Esophagus squamous epithelium (tissue), 5 donors: ENCODE results near the gene TLN1. TPM values are rescaled to one million over a fixed set of nuclear protein-coding genes. Genes with fewer than 3 reads are reported as not detected.

Source experiments
- DNase-seq: peaks from one replicate; lab custom pipeline; 2025; lab: John Stamatoyannopoulos, UW
- H3K27ac ChIP-seq, 4 donors: fragments of 200-600 bp; sonication (generic); one replicate each; pipeline ENCODE4 v1.5.1; 2016 to 2019; ENCODE audit warnings: mild to moderate bottlenecking in 1 of 4
- H3K27me3 ChIP-seq, 4 donors: fragments of 200-600 bp; sonication (generic); 1 replicate in 3 of 4; 2 replicates in 1 of 4; pipeline versions ENCODE4 v1.5.1 to v1.6.0; 2017 to 2021; ENCODE audit warnings: antibody characterized with exemption in 1 of 4
- H3K36me3 ChIP-seq, 3 donors: fragments of 200-600 bp; sonication (generic); one replicate each; pipeline ENCODE4 v1.5.1; 2016 to 2019
- H3K4me1 ChIP-seq, 3 donors: fragments of 200-600 bp; sonication (generic); one replicate each; pipeline ENCODE4 v1.5.1; 2017 to 2019
- H3K4me3 ChIP-seq, 4 donors: fragments of 200-600 bp; sonication (generic); 1 replicate in 3 of 4; 2 replicates in 1 of 4; pipeline ENCODE4 v1.5.1; 2016 to 2019; ENCODE audit warnings: mild to moderate bottlenecking in 2 of 4, moderate library complexity in 1 of 4
- H3K9me3 ChIP-seq, 3 donors: fragments of 200-600 bp; sonication (generic); one replicate each; pipeline ENCODE4 v1.5.1; 2016 to 2019
- POLR2A ChIP-seq, 4 donors: fragments of 450-650 bp; IDR thresholded peaks; one replicate each; pipeline ENCODE4 v1.6.1; 2017; ENCODE audit warnings: antibody characterized with exemption in 4 of 4, mild to moderate bottlenecking in 4 of 4, moderate library complexity in 3 of 4
- WGBS, 2 donors: methylation state at CpG; one replicate each; pipeline ENCODE4 v1.1.5; 2018; 5-methylcytosine and 5-hydroxymethylcytosine counted together
- intact Hi-C: fragments of 100-400 bp; cut with DNase I; formaldehyde crosslinking; loops from one replicate; pipeline ENCODE4 v1.15.0; 2022
- total RNA-seq, 4 donors: library from RNA; depleted of rRNA; stranded (reverse); fragments of >200 nt; gene quantifications; one replicate each; pipeline ENCODE4 v1.1.0, GENCODE V29; 2016
- TF ChIP-seq, protein P1 (sequence below), 6 experiments: fragments of 450-650 bp in 4 of 6; fragments of 200-600 bp in 2 of 6; sonication (generic) in 2 of 6; IDR thresholded peaks; one replicate each; pipeline ENCODE4 v1.5.1; 2016 to 2019; ENCODE audit warnings: antibody characterized with exemption in 6 of 6, mild to moderate bottlenecking in 4 of 6, moderate library complexity in 4 of 6
- donor health status: DM: yes; HTN: yes; CAD: no.

Gene TLN1
- total RNA-seq, 4 donors from 2014 or later = 94.7 to 233 (median 112) TPM

DNA sequence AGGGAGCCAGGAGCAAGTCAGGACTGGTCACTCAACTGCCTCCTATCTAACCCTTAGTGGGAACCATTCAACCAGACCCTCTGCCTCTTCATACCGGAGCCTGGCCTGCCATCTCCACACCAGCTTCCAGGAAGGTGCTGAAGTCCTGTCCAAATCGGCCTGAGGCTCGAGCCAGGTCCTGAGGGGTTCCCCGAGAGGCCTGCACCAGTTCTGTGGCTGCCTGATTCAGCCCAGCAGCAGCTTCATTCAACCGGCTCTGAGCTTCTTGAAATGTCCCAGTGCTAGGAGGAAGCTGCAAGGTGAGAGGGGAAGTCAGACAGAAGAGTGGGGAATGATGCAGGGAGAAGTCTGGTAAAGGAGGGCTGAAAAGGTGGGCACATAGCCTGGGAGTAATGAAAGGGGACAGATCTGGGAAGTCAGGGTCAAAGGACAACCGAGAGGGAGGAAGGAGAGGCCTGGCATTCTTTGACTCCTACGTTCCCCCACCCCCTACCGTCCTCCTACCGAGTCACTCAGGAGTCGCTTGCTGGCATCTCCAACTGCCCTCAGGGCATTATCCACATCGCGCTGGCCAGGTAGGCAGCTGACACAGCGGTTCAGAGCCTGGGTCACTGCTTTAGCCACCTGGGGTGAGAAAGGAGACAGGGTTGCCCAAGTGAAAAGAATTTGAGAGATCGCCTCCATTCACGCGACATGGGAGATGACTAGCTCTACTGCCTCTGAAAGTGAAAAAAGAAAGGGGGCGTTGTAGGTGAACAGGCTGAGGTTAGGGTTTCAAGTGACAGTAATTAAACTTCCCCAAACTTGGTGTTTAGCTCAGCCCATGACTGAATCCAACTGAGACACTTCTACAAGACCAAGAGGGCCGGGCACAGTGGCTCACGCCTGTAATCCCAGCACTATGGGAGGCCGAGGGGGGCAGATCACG, 20.2 kb downstream of the TLN1 start:
- TF ChIP-seq, protein P1, sequence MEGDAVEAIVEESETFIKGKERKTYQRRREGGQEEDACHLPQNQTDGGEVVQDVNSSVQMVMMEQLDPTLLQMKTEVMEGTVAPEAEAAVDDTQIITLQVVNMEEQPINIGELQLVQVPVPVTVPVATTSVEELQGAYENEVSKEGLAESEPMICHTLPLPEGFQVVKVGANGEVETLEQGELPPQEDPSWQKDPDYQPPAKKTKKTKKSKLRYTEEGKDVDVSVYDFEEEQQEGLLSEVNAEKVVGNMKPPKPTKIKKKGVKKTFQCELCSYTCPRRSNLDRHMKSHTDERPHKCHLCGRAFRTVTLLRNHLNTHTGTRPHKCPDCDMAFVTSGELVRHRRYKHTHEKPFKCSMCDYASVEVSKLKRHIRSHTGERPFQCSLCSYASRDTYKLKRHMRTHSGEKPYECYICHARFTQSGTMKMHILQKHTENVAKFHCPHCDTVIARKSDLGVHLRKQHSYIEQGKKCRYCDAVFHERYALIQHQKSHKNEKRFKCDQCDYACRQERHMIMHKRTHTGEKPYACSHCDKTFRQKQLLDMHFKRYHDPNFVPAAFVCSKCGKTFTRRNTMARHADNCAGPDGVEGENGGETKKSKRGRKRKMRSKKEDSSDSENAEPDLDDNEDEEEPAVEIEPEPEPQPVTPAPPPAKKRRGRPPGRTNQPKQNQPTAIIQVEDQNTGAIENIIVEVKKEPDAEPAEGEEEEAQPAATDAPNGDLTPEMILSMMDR (IDR thresholded peaks at IDR 0.05) = no peak
- TF ChIP-seq POLR2A (IDR thresholded peaks at IDR 0.05) = no peak
- Histone ChIP-seq H3K27ac (peak overlapping the region in 3 of 4 donors; percentile 13 to 34 (median 17)), H3K27me3 (no peaks in the 10 kb centered on the region), H3K4me1 (no peaks in the 10 kb centered on the region), H3K9me3 (no peaks in the 10 kb centered on the region), H3K4me3 (no peak overlapping the region), H3K36me3 (peaks cover 65 to 100% (median 81%) of the 10 kb centered on the region in 3 donors)
- WGBS, 2 donors = 73 to 79% methylated on average over 17 to 18 of the region's 21 CpGs
- DNase-seq = no peak
- intact Hi-C loops = no loop called here

DNA sequence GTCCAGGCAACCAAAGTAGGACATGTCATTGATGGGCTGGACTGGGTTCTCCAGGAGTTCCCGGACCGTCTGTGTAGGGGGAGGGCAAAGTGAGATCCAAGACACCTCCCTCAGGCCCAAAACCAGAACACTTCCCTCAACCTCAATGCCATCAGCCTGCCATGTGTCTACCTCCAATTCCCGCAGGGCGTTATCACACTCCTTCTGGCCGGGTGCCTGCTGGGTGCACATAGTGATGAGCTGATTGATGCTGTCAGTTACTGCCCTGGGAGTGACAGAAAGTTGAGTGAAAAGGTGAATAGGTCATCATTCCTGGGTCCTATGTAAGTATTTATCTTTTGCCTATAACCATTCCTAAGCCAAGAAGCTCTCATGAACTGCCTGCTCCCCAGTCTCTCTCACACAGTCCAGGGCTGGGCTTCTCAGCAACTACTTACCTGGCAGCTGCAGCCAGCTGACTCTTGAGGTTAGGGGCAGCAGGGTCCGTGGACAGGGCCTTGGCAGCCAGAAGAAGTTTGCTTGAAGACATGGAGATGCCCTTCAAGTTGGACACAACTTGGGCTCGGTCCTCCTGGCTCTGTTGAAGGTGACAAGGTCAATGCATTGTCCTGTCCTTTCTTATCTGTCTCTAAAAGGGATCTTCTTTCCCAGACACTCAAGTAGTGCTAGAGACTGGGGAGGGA, 21.0 kb downstream of the TLN1 start:
- H3K9me3 ChIP-seq = no peaks in the 10 kb centered on the region
- 77 to 91% methylated on average over 6 to 7 of the region's 7 CpGs for WGBS, 2 donors
- TF ChIP-seq, protein P1 (IDR thresholded peaks at IDR 0.05) = no peak
- no peak for TF ChIP-seq POLR2A (IDR thresholded peaks at IDR 0.05)
- H3K27ac ChIP-seq = peak overlapping the region in 2 of 4 donors; percentile 13 to 34
- intact Hi-C loops = no loop called here
- H3K4me1 ChIP-seq = no peaks in the 10 kb centered on the region
- H3K4me3 ChIP-seq = no peak overlapping the region
- H3K36me3 ChIP-seq = peaks cover 71 to 100% (median 83%) of the 10 kb centered on the region in 3 donors
- no peaks in the 10 kb centered on the region for H3K27me3 ChIP-seq
- no peak for DNase-seq

DNA sequence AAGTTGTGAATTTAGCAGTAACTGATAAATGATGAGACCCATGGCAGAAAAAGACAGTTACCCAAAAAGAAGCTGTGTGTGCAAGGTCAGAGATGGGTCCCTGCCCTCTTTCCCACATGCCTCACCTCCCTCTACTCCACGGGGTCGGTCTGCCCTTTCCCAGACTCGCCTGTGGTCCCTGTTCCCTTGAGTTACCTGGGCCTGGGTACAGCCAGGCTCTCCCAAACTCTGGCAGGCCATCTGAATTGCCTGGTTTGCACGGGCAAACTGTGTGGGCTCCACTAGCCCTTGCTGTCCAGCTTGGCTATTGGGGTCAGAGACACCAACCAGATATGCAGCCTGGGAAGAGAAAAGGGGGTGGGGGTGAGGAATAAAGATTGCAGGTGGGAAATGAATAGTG, 23.8 kb downstream of the TLN1 start:
- Histone ChIP-seq H3K4me1 (no peaks in the 10 kb centered on the region), H3K9me3 (no peaks in the 10 kb centered on the region), H3K27me3 (no peaks in the 10 kb centered on the region), H3K27ac (peak overlapping the region in 1 of 4 donors; percentile 39), H3K4me3 (no peak overlapping the region), H3K36me3 (peaks cover 76 to 100% (median 90%) of the 10 kb centered on the region in 3 donors)
- TF ChIP-seq, protein P1 (IDR thresholded peaks at IDR 0.05) = no peak
- no peak for TF ChIP-seq POLR2A (IDR thresholded peaks at IDR 0.05)
- DNase-seq = no peak
- intact Hi-C loops = no loop called here
- 89 to 96% methylated on average over 3 to 4 of the region's 4 CpGs for WGBS, 2 donors

DNA sequence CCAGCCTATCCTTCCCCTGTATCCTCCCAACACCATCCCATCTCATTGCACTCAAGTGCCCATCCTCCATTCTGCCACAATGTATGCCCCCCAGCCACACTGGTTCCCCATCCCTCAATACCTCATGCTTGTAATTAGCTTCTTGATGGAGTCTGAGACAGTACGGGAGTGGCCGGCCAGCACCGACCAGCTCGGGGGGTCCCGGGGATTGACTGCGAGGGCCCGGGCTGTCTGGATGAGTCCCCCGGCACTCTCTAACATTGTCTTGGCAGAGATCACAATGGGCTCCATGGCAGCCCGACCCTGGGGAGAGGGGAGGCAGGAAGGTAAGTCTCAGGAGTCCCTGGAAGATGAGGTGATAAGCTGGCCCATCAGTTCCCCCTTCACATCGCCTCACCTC, 25.0 kb downstream of the TLN1 start:
- H3K36me3 ChIP-seq = peaks cover 78 to 100% (median 91%) of the 10 kb centered on the region in 3 donors
- H3K9me3 ChIP-seq = no peaks in the 10 kb centered on the region
- H3K27ac ChIP-seq = no peak overlapping the region
- intact Hi-C loops = no loop called here
- no peak overlapping the region for H3K4me3 ChIP-seq
- no peak for TF ChIP-seq POLR2A (IDR thresholded peaks at IDR 0.05)
- TF ChIP-seq, protein P1 (IDR thresholded peaks at IDR 0.05) = no peak
- DNase-seq = no peak
- 61% methylated on average over 2 of the region's 10 CpGs; no CpG with 5 or more reads in 1 of the 2 donors for WGBS, 2 donors
- H3K27me3 ChIP-seq = no peaks in the 10 kb centered on the region
- no peaks in the 10 kb centered on the region for H3K4me1 ChIP-seq
